Measurements from ENCODE around the gene LRFN3.

GRCh38 chr19:35897706-35898451 is 38.3 kb upstream of the LRFN3 start:
- TF ChIP-seq CTCF (IDR thresholded peaks at IDR 0.05), result no peak
- TF ChIP-seq EP300 (IDR thresholded peaks at IDR 0.05), result no peak
